Measurements from ENCODE around the gene ANKFY1. TPM values are rescaled to one million over a fixed set of nuclear protein-coding genes. Genes with fewer than 3 reads are reported as not detected.
"Not testable (repeated sequence)": the region's sequence is repeated elsewhere in the genome, so short reads cannot be mapped to it uniquely, and the experiment has no call there.

ANKFY1 gene
- total RNA-seq, 1 experiment from 2014 or later = 18.5 TPM

GRCh38 chr17:4194796-4195195 lies 69.0 kb downstream of the ANKFY1 start:
- CTCF ChIA-PET = no interaction called here

GRCh38 chr17:4190791-4191190 lies 73.0 kb downstream of the ANKFY1 start:
- H3K4me3 ChIP-seq (ENCODE audit: low read length); intact Hi-C loops (cut with micrococcal nuclease); H3K4me1 ChIP-seq (ENCODE audit: insufficient read depth, low read length); ATAC-seq; H3K79me2 ChIP-seq (ENCODE audit: low read length); DNase-seq; H3K9ac ChIP-seq (ENCODE audit: low read length); H3K4me2 ChIP-seq (ENCODE audit: low read length); H3K36me3 ChIP-seq (ENCODE audit: low read depth, low read length); H3F3A ChIP-seq (ENCODE audit: low read length, unreplicated experiment); H4K20me1 ChIP-seq (ENCODE audit: low read length); H2AFZ ChIP-seq (ENCODE audit: low read length); H3K9me2 ChIP-seq (replicated peaks; ENCODE audit: low read length); H3K27me3 ChIP-seq (ENCODE audit: low read length); CTCF ChIA-PET; H3K9me3 ChIP-seq (ENCODE audit: low read length); POLR2A ChIA-PET (ENCODE audit: unreplicated experiment); H3K27ac ChIP-seq (ENCODE audit: low read length); BruUV-seq (replicated peaks): not testable (repeated sequence)

More at GRCh38 chr17:4194796-4195195, 69.0 kb downstream of the ANKFY1 start:
- no peaks in the 10 kb centered on the region; the same call in 1 of the 2 replicates for H3K4me1 ChIP-seq (ENCODE audit: insufficient read depth, low read length)
- no peak for ATAC-seq
- POLR2A ChIA-PET (ENCODE audit: unreplicated experiment) = no interaction called here
- H3K4me2 ChIP-seq (ENCODE audit: low read length) = no peak overlapping the region
- H2AFZ ChIP-seq (ENCODE audit: low read length) = no peak overlapping the region
- H3K27me3 ChIP-seq (ENCODE audit: low read length) = no peaks in the 10 kb centered on the region
- H3K27ac ChIP-seq (ENCODE audit: low read length) = no peak overlapping the region
- TF ChIP-seq EZH2phosphoT487 (IDR thresholded peaks at IDR 0.05; ENCODE audit: borderline replicate concordance, low read length) = no peak
- TF ChIP-seq EZH2 (IDR thresholded peaks at IDR 0.05; ENCODE audit: low read length, unreplicated experiment) = no peak
- TF ChIP-seq CTCF (conservative IDR thresholded peaks at IDR 0.05; ENCODE audit: low read depth, low read length) = no peak
- intact Hi-C loops (cut with micrococcal nuclease) = no loop called here
- H3K36me3 ChIP-seq (ENCODE audit: low read depth, low read length) = peaks cover 10% of the 10 kb centered on the region
- BruUV-seq (replicated peaks) = no TSS peak
- H3K9ac ChIP-seq (ENCODE audit: low read length) = no peak overlapping the region
- no peaks in the 10 kb centered on the region for H3F3A ChIP-seq (ENCODE audit: low read length, unreplicated experiment)
- H3K9me2 ChIP-seq (replicated peaks; ENCODE audit: low read length) = no peaks in the 10 kb centered on the region
- H3K4me3 ChIP-seq (ENCODE audit: low read length) = no peak overlapping the region
- DNase-seq = no peak
- H4K20me1 ChIP-seq (ENCODE audit: low read length) = no peaks in the 10 kb centered on the region
- no peaks in the 10 kb centered on the region for H3K79me2 ChIP-seq (ENCODE audit: low read length)
- H3K9me3 ChIP-seq (ENCODE audit: low read length) = no peaks in the 10 kb centered on the region

- Histone ChIP-seq H3F3A (ENCODE audit: low read length, unreplicated experiment) (no peaks in the 10 kb centered on the region), H3K4me3 (ENCODE audit: low read length) (no peak overlapping the region), H3K4me1 (ENCODE audit: insufficient read depth, low read length) (no peaks in the 10 kb centered on the region), H4K20me1 (ENCODE audit: low read length) (no peaks in the 10 kb centered on the region), H3K27me3 (ENCODE audit: low read length) (no peaks in the 10 kb centered on the region), H3K9me2 (replicated peaks; ENCODE audit: low read length) (no peaks in the 10 kb centered on the region), H3K36me3 (ENCODE audit: low read depth, low read length) (no peaks in the 10 kb centered on the region; the same call in none of the 2 replicates), H3K4me2 (ENCODE audit: low read length) (no peak overlapping the region), H2AFZ (ENCODE audit: low read length) (no peak overlapping the region), H3K79me2 (ENCODE audit: low read length) (no peaks in the 10 kb centered on the region), H3K9me3 (ENCODE audit: low read length) (no peaks in the 10 kb centered on the region), H3K9ac (ENCODE audit: low read length) (no peak overlapping the region), H3K27ac (ENCODE audit: low read length) (no peak overlapping the region)
- no peak for ATAC-seq
- CTCF ChIA-PET = no interaction called here
- intact Hi-C loops (cut with micrococcal nuclease) = no loop called here
- no peak for TF ChIP-seq EZH2phosphoT487 (IDR thresholded peaks at IDR 0.05; ENCODE audit: borderline replicate concordance, low read length)
- TF ChIP-seq CTCF (conservative IDR thresholded peaks at IDR 0.05; ENCODE audit: low read depth, low read length) = no peak
- TF ChIP-seq EZH2 (IDR thresholded peaks at IDR 0.05; ENCODE audit: low read length, unreplicated experiment) = no peak
- POLR2A ChIA-PET (ENCODE audit: unreplicated experiment) = no interaction called here
- no peak for DNase-seq
- BruUV-seq (replicated peaks) = no TSS peak
These were observed 74.5 kb downstream of the ANKFY1 start for GRCh38 chr17:4189280-4189679.

Data from PC-3 (cell line).